ENCODE results near the gene NQO1. TPM values are rescaled to one million over a fixed set of nuclear protein-coding genes. Genes with fewer than 3 reads are reported as not detected.

Gene NQO1
- total and polyA plus RNA-seq, 2 of the 4 experiments (the other 2 are of a cell fraction), result 304 to 426 TPM

- Histone ChIP-seq H2BK5ac (ENCODE audit: low read depth, low read length, poor library complexity, severe bottlenecking) (no peak overlapping the region), H3K9me3 (ENCODE audit: control insufficient read depth, insufficient read depth, low read length) (no peaks in the 10 kb centered on the region), H4K5ac (ENCODE audit: low read depth, low read length) (no peak overlapping the region), H3K36me3 (ENCODE audit: control insufficient read depth, insufficient read depth, low read length) (peaks cover 45% of the 10 kb centered on the region), H2BK120ac (ENCODE audit: low read depth, low read length) (no peak overlapping the region), H3K4me3 (ENCODE audit: insufficient read depth, low read depth, low read length) (no peak overlapping the region), H4K8ac (ENCODE audit: low read depth in 2 of 2, low read length in 2 of 2) (no peak overlapping the region), H2BK15ac (ENCODE audit: low read depth, low read length) (no peak overlapping the region), H3K4me2 (ENCODE audit: low read depth, low read length) (no peak overlapping the region), H3K27me3 (ENCODE audit: control insufficient read depth, insufficient read depth, low read length) (no peaks in the 10 kb centered on the region), H3K79me1 (ENCODE audit: low read depth in 1 of 2, low read length in 2 of 2) (peaks cover 12 to 56% of the 10 kb centered on the region in 2 experiments), H4K20me1 (ENCODE audit: insufficient read depth, low read length) (peaks cover 25% of the 10 kb centered on the region; the same call in 1 of the 2 replicates), H2AK5ac (ENCODE audit: low read depth, low read length) (no peak overlapping the region), H3K9me1 (ENCODE audit: insufficient read depth, low read length) (peaks cover 6% of the 10 kb centered on the region; the same call in 1 of the 2 replicates), H3K9ac (ENCODE audit: low read depth, low read length) (no peak overlapping the region), H3K14ac (replicated peaks; ENCODE audit: low read depth, low read length) (no peak overlapping the region), H3K18ac (ENCODE audit: low read depth, low read length) (no peak overlapping the region), H2AFZ (replicated peaks; ENCODE audit: low read length, poor library complexity) (no peak overlapping the region), H3K4ac (ENCODE audit: low read depth, low read length) (no peak overlapping the region), H4K91ac (ENCODE audit: insufficient read depth, low read depth, low read length) (no peak overlapping the region), H3K56ac (ENCODE audit: extremely low read depth, insufficient read depth, low read length) (no peak overlapping the region), H2BK20ac (ENCODE audit: low read depth, low read length) (no peak overlapping the region), H3K23ac (ENCODE audit: low read depth, low read length) (no peak overlapping the region), H3K4me1 (ENCODE audit: control insufficient read depth, insufficient read depth, low read length) (no peaks in the 10 kb centered on the region), H2AK9ac (replicated peaks; ENCODE audit: low read depth, low read length, poor library complexity) (no peak overlapping the region), H3K27ac (ENCODE audit: insufficient read depth, low read length) (no peak overlapping the region)
- WGBS, 2 experiments (ENCODE audit: extremely low coverage in 2 of 2, insufficient read length in 1 of 2), result no CpG with 5 or more reads among the region's 10 CpGs
- DNase-seq (no peak), ATAC-seq (ENCODE audit: low read depth) (no peak)
- BruUV-seq (replicated peaks), result no TSS peak
- no peak for TF ChIP-seq POLR2A (IDR thresholded peaks at IDR 0.05; ENCODE audit: low read depth, low read length)
- TF ChIP-seq RAD21 (IDR thresholded peaks at IDR 0.05; ENCODE audit: low read length), result no peak
- TF ChIP-seq RCOR1 (IDR thresholded peaks at IDR 0.05; ENCODE audit: insufficient replicate concordance, low read length), result no peak
- no peak for TF ChIP-seq RFX5 (IDR thresholded peaks at IDR 0.05; ENCODE audit: low read depth, low read length)
- TF ChIP-seq NFE2L2 (IDR thresholded peaks at IDR 0.05; ENCODE audit: low read depth, low read length), result no peak
- CTCF ChIA-PET, result no interaction called here
- in situ Hi-C loops (cut with MboI; ENCODE audit: low sequenced_read_pairs) (no loop called here), dilution Hi-C loops (cut with HindIII; ENCODE audit: low sequenced_read_pairs, unreplicated experiment) (no loop called here), intact Hi-C loops (cut with micrococcal nuclease) (no loop called here)
- POLR2A ChIA-PET (ENCODE audit: unreplicated experiment), result no interaction called here
Measured at GRCh38 chr16:69718111-69718764, 8.1 kb downstream of the NQO1 start.
